Neural cell (in vitro differentiated cells): ENCODE results near the gene CPNE4. TPM values are rescaled to one million over a fixed set of nuclear protein-coding genes. Genes with fewer than 3 reads are reported as not detected.

Experiments
- H2AFZ ChIP-seq: fragments of 200-600, 300-800 bp; sonication (generic), shearing (Covaris generic); 2 replicates; pipeline ENCODE4 v1.6.0; 2014; ENCODE audit warnings: low read depth, mild to moderate bottlenecking, antibody characterized with exemption, low read length, moderate library complexity
- H3F3A ChIP-seq: fragments of 200-600 bp; shearing (Covaris generic); 2 replicates; pipeline ENCODE4 v1.6.1; 2016; ENCODE audit warnings: mild to moderate bottlenecking, moderate library complexity, mixed read lengths, antibody characterized with exemption, low read length; ENCODE audit not compliant: insufficient read depth, poor library complexity, severe bottlenecking
- H3K27ac ChIP-seq: fragments of 200-600, 300-800 bp; sonication (generic), shearing (Covaris generic); 2 replicates; pipeline ENCODE4 v1.5.1; 2014; ENCODE audit warnings: mild to moderate bottlenecking, low read length, moderate library complexity
- H3K27me3 ChIP-seq: fragments of 300-800, 200-600 bp; sonication (generic), shearing (Covaris generic); 2 replicates; pipeline ENCODE4 v1.6.0; 2014; ENCODE audit warnings: mild to moderate bottlenecking, low read depth, low read length, moderate library complexity; ENCODE audit not compliant: insufficient read depth
- H3K36me3 ChIP-seq: fragments of 300-800, 200-600 bp; sonication (generic), shearing (Covaris generic); 2 replicates; pipeline ENCODE4 v1.5.1; 2014; ENCODE audit warnings: mild to moderate bottlenecking, antibody characterized with exemption, low read length, moderate library complexity; ENCODE audit not compliant: insufficient read depth
- H3K4me2 ChIP-seq: fragments of 300-800, 200-600 bp; sonication (generic), shearing (Covaris generic); 2 replicates; pipeline ENCODE4 v1.6.0; 2014; ENCODE audit warnings: mild to moderate bottlenecking, low read length
- H3K4me3 ChIP-seq: fragments of 300-800, 200-600 bp; sonication (generic), shearing (Covaris generic); 2 replicates; pipeline ENCODE4 v1.5.1; 2014; ENCODE audit warnings: mild to moderate bottlenecking, low read length, moderate library complexity
- H3K79me2 ChIP-seq: fragments of 200-600 bp; shearing (Covaris generic); replicated peaks from 2 replicates; pipeline ENCODE4 v1.6.0; 2014; ENCODE audit warnings: mild to moderate bottlenecking, low read length, moderate library complexity; ENCODE audit not compliant: insufficient read depth
- H3K9ac ChIP-seq: fragments of 300-800, 200-600 bp; sonication (generic), shearing (Covaris generic); 2 replicates; pipeline ENCODE4 v1.6.1; 2016; ENCODE audit warnings: mild to moderate bottlenecking, low read length, mixed read lengths
- H3K9me2 ChIP-seq: fragments of 200-600 bp; shearing (Covaris generic); 2 replicates; pipeline ENCODE4 v1.6.1; 2016; ENCODE audit warnings: mild to moderate bottlenecking, low read length, mixed read lengths; ENCODE audit not compliant: insufficient read depth
- H3K9me3 ChIP-seq: fragments of 200-600, 300-800 bp; sonication (generic), shearing (Covaris generic); 2 replicates; pipeline ENCODE4 v1.6.1; 2016; ENCODE audit warnings: mild to moderate bottlenecking, mixed run types, low read length, moderate library complexity, mixed read lengths
- H4K20me1 ChIP-seq: fragments of 200-600 bp; shearing (Covaris generic); 2 replicates; pipeline ENCODE4 v1.6.1; 2016; ENCODE audit warnings: mild to moderate bottlenecking, mixed run types; ENCODE audit not compliant: insufficient read depth
- CTCF ChIP-seq: fragments of 450-650 bp; IDR thresholded peaks from 2 replicates; pipeline ENCODE4 v1.5.1; 2014; ENCODE audit warnings: antibody characterized with exemption, mild to moderate bottlenecking, moderate library complexity; ENCODE audit not compliant: poor library complexity, severe bottlenecking
- EP300 ChIP-seq: fragments of 450-650 bp; conservative IDR thresholded peaks from 2 replicates; pipeline ENCODE4 v1.6.1; 2014; ENCODE audit warnings: antibody characterized with exemption, mild to moderate bottlenecking, moderate library complexity; ENCODE audit not compliant: poor library complexity, severe bottlenecking
- EZH2 ChIP-seq: fragments of 200-600, 300-800 bp; shearing (Covaris generic), sonication (generic); IDR thresholded peaks from 2 replicates; pipeline ENCODE4 v1.6.1; 2014; ENCODE audit warnings: antibody characterized with exemption, low read length, borderline replicate concordance, mild to moderate bottlenecking; ENCODE audit not compliant: insufficient read depth, poor library complexity, severe bottlenecking
- MXI1 ChIP-seq: fragments of 450-650 bp; conservative IDR thresholded peaks from 2 replicates; pipeline ENCODE4 v1.6.1; 2014; ENCODE audit warnings: antibody characterized with exemption, mild to moderate bottlenecking; ENCODE audit not compliant: poor library complexity, severe bottlenecking
- POLR2AphosphoS5 ChIP-seq: IDR thresholded peaks from 2 replicates; pipeline ENCODE4 v1.6.1; 2012
- RAD21 ChIP-seq: fragments of 450-650 bp; conservative IDR thresholded peaks from 2 replicates; pipeline ENCODE4 v1.6.1; 2014; ENCODE audit warnings: antibody characterized with exemption, mild to moderate bottlenecking, moderate library complexity
- REST ChIP-seq: IDR thresholded peaks from 2 replicates; pipeline ENCODE4 v1.6.1; 2012; ENCODE audit warnings: borderline replicate concordance
- SMC3 ChIP-seq: fragments of 450-650 bp; conservative IDR thresholded peaks from 2 replicates; pipeline ENCODE4 v1.6.1; 2014; ENCODE audit warnings: antibody characterized with exemption, mild to moderate bottlenecking, moderate library complexity; ENCODE audit not compliant: poor library complexity
- TAF1 ChIP-seq: IDR thresholded peaks from 2 replicates; pipeline ENCODE4 v1.6.1; 2012; ENCODE audit warnings: low read depth
- polyA plus RNA-seq: library from polyadenylated mRNA; depleted of rRNA; stranded (reverse); fragments of >200 nt; gene quantifications from 2 replicates; pipeline ENCODE4 v1.2.3, GENCODE V29; 2014

The CPNE4 gene
- polyA plus RNA-seq, 1 donor from 2014 or later = 0.59 TPM

- Histone ChIP-seq H3K36me3 (no peaks in the 10 kb centered on the region), H3K9ac (no peak overlapping the region), H3K9me2 (no peaks in the 10 kb centered on the region), H3K9me3 (no peaks in the 10 kb centered on the region), H3F3A (no peaks in the 10 kb centered on the region), H3K4me3 (no peak overlapping the region), H3K4me2 (no peak overlapping the region), H3K79me2 (no peaks in the 10 kb centered on the region), H3K27ac (no peak overlapping the region), H4K20me1 (no peaks in the 10 kb centered on the region), H3K27me3 (no peaks in the 10 kb centered on the region), H2AFZ (no peak overlapping the region)
- no peak for TF ChIP-seq EZH2
- TF ChIP-seq REST = no peak
- TF ChIP-seq SMC3 = no peak
- TF ChIP-seq MXI1 = no peak
- no peak for TF ChIP-seq CTCF
- TF ChIP-seq EP300 = no peak
- TF ChIP-seq TAF1 = no peak
- TF ChIP-seq RAD21 = no peak
- TF ChIP-seq POLR2AphosphoS5 = no peak
Observed at GRCh38 chr3:132083159-132083558, 48.3 kb upstream of the CPNE4 start.

GRCh38 chr3:132079147-132079546, 44.3 kb upstream of the CPNE4 start:
- H3K27ac ChIP-seq = no peak overlapping the region
- TF ChIP-seq TAF1 = no peak
- no peak for TF ChIP-seq EZH2
- no peak for TF ChIP-seq SMC3
- TF ChIP-seq EP300 = no peak
- TF ChIP-seq REST = no peak
- no peak for TF ChIP-seq POLR2AphosphoS5

More at GRCh38 chr3:132079147-132079546, 44.3 kb upstream of the CPNE4 start:
- Histone ChIP-seq H3K36me3 (no peaks in the 10 kb centered on the region), H3F3A (no peaks in the 10 kb centered on the region), H3K4me2 (no peak overlapping the region), H3K27me3 (no peaks in the 10 kb centered on the region), H4K20me1 (no peaks in the 10 kb centered on the region), H3K9me2 (no peaks in the 10 kb centered on the region), H3K79me2 (no peaks in the 10 kb centered on the region), H3K9ac (no peak overlapping the region), H2AFZ (no peak overlapping the region), H3K9me3 (no peaks in the 10 kb centered on the region), H3K4me3 (no peak overlapping the region)
